ENCODE data around the gene UBQLN2. TPM values are rescaled to one million over a fixed set of nuclear protein-coding genes. Genes with fewer than 3 reads are reported as not detected.

The UBQLN2 gene
- polyA plus RNA-seq, 1 of the 3 experiments (the other 2 are of a cell fraction): 10.7 TPM

Other genes starting within 250 kb of the UBQLN2 start
- gene NBDY, start 165.6 kb downstream of the UBQLN2 start, polyA plus RNA-seq (2012; rRNA removed): 56.0 and 68.2 TPM in 2 replicates